AG04450 (cell line): ENCODE results near the gene CARMIL1. TPM values are rescaled to one million over a fixed set of nuclear protein-coding genes. Genes with fewer than 3 reads are reported as not detected.

ENCODE experiments used
- CTCF ChIA-PET: fragments of 300-600, 350-600 bp; formaldehyde crosslinking; extraction: SDS; loops from one replicate; lab custom pipeline; 2022; ENCODE audit warnings: antibody characterized with exemption, inconsistent platforms; lab: Charles Lee
- POLR2A ChIA-PET: fragments of 350-600 bp; formaldehyde crosslinking; extraction: SDS; loops from one replicate; lab custom pipeline; 2021; ENCODE audit warnings: antibody characterized with exemption, inconsistent platforms; lab: Yijun Ruan, JAX
- DNase-seq: peaks from one replicate; pipeline ENCODE4 v3.0.0-alpha.2; 2011; ENCODE audit warnings: low read depth, low spot score
- H3K27ac ChIP-seq: one replicate; pipeline ENCODE4 v1.5.1; 2012; ENCODE audit warnings: low read depth, low read length, control low read depth
- H3K27me3 ChIP-seq: one replicate; pipeline ENCODE4 v1.6.0; 2012; ENCODE audit warnings: low read length; ENCODE audit not compliant: control insufficient read depth, insufficient read depth
- H3K4me3 ChIP-seq: 2 replicates; pipeline ENCODE4 v1.5.1; 2011; ENCODE audit warnings: mild to moderate bottlenecking, low read depth, low read length, control low read depth
- H3K9me3 ChIP-seq: 2 replicates; pipeline ENCODE4 v1.5.1; 2012; ENCODE audit warnings: low read length; ENCODE audit not compliant: control insufficient read depth, insufficient read depth
- polyA plus RNA-seq: library from polyadenylated mRNA; depleted of rRNA; stranded (reverse); fragments of >200 nt; gene quantifications from 2 replicates; pipeline ENCODE4 v1.2.3, GENCODE V29; 2011
- TF ChIP-seq, protein P1 (sequence below): IDR thresholded peaks from 2 replicates; pipeline ENCODE4 v1.5.1; 2011; ENCODE audit warnings: low read depth, low read length, control low read depth, inconsistent platforms

Gene CARMIL1
- polyA plus RNA-seq, 1 experiment = 0.55 TPM

DNA sequence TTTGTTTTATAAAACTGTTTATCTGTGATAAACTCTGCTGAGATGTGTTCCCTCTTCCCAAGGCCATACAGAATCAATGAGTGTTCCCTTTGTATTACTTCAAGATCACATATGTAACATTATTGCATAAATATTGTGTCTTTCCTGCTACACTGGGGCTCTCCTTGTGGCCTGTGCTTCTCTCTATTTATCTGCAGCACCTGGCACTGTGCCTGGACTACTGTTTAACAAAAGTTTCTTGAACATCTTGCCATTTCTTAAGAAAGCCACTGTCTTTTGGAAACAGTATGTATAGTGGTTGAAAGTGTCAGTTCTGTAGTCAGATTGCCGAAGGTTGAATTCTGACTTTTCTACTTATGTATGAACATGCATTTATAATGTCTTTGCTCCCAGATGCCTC is 203.8 kb downstream of the CARMIL1 start:
- DNase-seq = no peak
- Histone ChIP-seq H3K4me3 (no peak overlapping the region), H3K27me3 (no peaks in the 10 kb centered on the region), H3K9me3 (no peaks in the 10 kb centered on the region), H3K27ac (no peak overlapping the region)
- CTCF ChIA-PET = no interaction called here
- POLR2A ChIA-PET = no interaction called here
- TF ChIP-seq, protein P1, sequence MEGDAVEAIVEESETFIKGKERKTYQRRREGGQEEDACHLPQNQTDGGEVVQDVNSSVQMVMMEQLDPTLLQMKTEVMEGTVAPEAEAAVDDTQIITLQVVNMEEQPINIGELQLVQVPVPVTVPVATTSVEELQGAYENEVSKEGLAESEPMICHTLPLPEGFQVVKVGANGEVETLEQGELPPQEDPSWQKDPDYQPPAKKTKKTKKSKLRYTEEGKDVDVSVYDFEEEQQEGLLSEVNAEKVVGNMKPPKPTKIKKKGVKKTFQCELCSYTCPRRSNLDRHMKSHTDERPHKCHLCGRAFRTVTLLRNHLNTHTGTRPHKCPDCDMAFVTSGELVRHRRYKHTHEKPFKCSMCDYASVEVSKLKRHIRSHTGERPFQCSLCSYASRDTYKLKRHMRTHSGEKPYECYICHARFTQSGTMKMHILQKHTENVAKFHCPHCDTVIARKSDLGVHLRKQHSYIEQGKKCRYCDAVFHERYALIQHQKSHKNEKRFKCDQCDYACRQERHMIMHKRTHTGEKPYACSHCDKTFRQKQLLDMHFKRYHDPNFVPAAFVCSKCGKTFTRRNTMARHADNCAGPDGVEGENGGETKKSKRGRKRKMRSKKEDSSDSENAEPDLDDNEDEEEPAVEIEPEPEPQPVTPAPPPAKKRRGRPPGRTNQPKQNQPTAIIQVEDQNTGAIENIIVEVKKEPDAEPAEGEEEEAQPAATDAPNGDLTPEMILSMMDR = no peak

DNA sequence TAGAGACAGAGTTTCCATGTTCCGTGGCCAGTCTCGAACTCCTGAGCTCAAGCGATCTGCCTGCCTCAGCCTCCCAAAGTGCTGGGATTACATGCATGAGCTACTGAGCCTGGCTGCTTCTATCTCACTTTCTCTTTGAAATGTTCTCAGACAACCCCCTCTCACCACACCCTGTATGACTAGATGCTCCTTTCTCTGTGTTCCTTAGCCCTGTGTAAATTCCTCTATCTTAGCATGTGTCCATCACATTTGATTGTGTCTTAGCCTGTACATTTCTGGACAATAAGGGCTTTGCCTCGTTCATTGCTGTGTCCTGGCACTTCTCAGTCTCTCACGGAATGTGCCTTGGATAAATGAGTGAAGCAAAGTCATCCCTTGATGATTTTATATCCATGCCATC is 204.8 kb downstream of the CARMIL1 start:
- H3K27ac ChIP-seq = no peak overlapping the region
- H3K27me3 ChIP-seq = no peaks in the 10 kb centered on the region
- TF ChIP-seq, protein P1 = no peak
- no peaks in the 10 kb centered on the region for H3K9me3 ChIP-seq
- H3K4me3 ChIP-seq = no peak overlapping the region
- CTCF ChIA-PET = no interaction called here
- DNase-seq = no peak
- POLR2A ChIA-PET = no interaction called here

DNA sequence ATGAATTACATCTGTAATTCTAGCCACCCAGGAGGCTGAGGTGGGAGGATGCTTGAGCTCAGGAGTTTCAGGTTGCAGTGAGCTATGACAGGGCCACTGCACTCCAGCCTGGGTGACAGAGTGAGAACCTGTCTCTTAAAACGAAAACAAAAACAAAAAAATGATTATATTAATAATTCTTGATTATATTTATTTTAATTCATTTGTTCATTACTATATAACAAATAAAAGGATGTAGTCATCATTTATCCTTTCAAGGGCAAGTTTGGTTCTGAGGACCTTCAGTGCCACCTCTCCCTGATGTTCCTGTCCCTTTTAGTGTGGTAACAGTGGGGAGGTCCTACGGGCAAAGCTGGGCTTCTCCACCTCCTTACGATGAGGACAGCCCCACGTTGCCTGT is 205.7 kb downstream of the CARMIL1 start:
- H3K4me3 ChIP-seq = no peak overlapping the region
- CTCF ChIA-PET = no interaction called here
- DNase-seq = no peak
- no peak overlapping the region for H3K27ac ChIP-seq
- TF ChIP-seq, protein P1 = no peak
- H3K27me3 ChIP-seq = no peaks in the 10 kb centered on the region
- no peaks in the 10 kb centered on the region for H3K9me3 ChIP-seq
- POLR2A ChIA-PET = no interaction called here

DNA sequence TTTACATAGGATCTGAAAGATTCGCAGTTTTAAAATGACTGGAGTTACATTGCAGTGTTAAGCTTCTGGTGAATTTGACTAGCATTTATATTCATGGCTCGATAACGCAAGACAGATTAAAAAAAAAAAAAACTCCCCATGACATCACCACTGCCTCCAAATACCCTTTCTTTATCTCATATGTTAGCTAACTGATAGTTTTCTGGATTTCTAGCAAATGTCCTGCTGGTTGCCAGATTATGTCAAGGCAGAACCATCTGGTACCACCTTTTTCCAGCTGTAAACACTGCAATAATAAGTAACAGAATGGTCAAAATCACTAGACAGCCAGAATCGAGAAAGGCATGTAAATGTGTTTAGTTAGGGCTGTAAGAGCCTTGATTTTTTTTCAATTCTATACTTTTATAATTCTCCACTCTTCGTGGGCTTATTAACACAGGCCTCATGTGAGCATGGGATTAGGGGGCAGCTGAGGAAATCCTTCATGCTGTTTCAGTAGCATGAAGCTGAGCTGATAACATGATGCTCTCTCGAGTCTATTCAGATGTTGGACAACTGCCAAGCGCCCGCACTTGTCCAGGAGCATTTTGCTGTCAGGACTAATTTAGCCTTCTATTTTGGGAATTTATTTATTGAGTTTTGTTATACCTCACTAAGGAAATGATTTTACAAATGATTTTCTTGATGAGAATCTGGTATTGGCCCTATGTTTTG is 206.8 kb downstream of the CARMIL1 start:
- POLR2A ChIA-PET = no interaction called here
- no peak overlapping the region for H3K27ac ChIP-seq
- H3K9me3 ChIP-seq = no peaks in the 10 kb centered on the region
- DNase-seq = no peak
- TF ChIP-seq, protein P1 = no peak
- no peak overlapping the region for H3K4me3 ChIP-seq
- no peaks in the 10 kb centered on the region for H3K27me3 ChIP-seq
- CTCF ChIA-PET = interaction anchor here (0.7 to 8.2 kb wide), 3 partner anchors 207 to 222 kb away, joined by 3 to 189 read pairs (median 162); partner anchors contain the start of gene CARMIL1

DNA sequence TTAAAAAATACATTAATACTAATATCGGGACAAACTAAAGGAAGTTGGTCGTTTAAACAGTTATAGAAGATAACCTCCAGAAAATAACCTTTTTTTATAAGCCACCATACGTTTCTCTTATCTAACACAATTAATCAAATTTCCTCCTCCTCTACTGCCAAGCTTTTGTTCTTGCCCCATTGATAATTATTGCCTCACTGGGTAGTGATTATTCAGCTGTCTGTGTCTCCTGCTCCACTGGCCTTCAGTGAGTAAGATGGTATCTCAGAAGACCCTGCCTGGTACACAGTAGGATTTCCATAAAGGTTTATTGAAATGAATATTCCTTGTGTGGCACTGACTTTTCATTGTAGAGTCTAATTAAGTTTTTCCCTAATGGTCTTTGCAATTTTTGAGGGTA is 207.4 kb downstream of the CARMIL1 start:
- CTCF ChIA-PET = interaction anchor here (1.1 to 8.2 kb wide), 3 partner anchors 211 to 269 kb away, joined by 4 to 189 read pairs (median 162); partner anchors contain the start of gene CARMIL1
- DNase-seq = no peak
- POLR2A ChIA-PET = no interaction called here
- Histone ChIP-seq H3K4me3 (no peak overlapping the region), H3K9me3 (no peaks in the 10 kb centered on the region), H3K27me3 (no peaks in the 10 kb centered on the region), H3K27ac (no peak overlapping the region)
- TF ChIP-seq, protein P1 = no peak
